PC-9 (cell line): ENCODE results near the gene GREB1L. TPM values are rescaled to one million over a fixed set of nuclear protein-coding genes. Genes with fewer than 3 reads are reported as not detected.

Source experiments
- BruUV-seq: library from RNA; stranded (reverse); fragments of 400-500 nt; replicated peaks from 2 replicates; lab custom pipeline; 2021; lab: Mats Ljungman, UMichigan
- CTCF ChIA-PET: fragments of 300-600 bp; sonication (Branson Sonifier 250); formaldehyde crosslinking; loops from one replicate; lab custom pipeline; 2022; ENCODE audit warnings: antibody characterized with exemption; lab: Charles Lee
- POLR2A ChIA-PET: fragments of 300-600 bp; sonication (Branson Sonifier 250); formaldehyde crosslinking; loops from one replicate; lab custom pipeline; 2022; ENCODE audit warnings: antibody characterized with exemption; ENCODE audit not compliant: unreplicated experiment; lab: Charles Lee
- DNase-seq, 2 experiments: peaks; one replicate each; pipeline versions ENCODE4 v3.0.0 to v3.0.0-alpha.2; 2015 to 2022; ENCODE audit warnings: mixed read lengths in 1 of 2
- H2AFZ ChIP-seq: fragments of 200-600 bp; sonication (generic); 2 replicates; pipeline ENCODE4 v1.8.1; 2017; ENCODE audit warnings: antibody characterized with exemption
- H3F3A ChIP-seq: fragments of 200-600 bp; sonication (generic); 2 replicates; pipeline ENCODE4 v1.8.1; 2017; ENCODE audit warnings: antibody characterized with exemption, mild to moderate bottlenecking, low read depth; ENCODE audit not compliant: insufficient read depth
- H3K27ac ChIP-seq: fragments of 200-600 bp; sonication (generic); 2 replicates; pipeline ENCODE4 v1.6.1; 2016; ENCODE audit warnings: mixed run types
- H3K27me3 ChIP-seq: fragments of 200-600 bp; sonication (generic); 2 replicates; pipeline ENCODE4 v1.6.1; 2016; ENCODE audit warnings: low read depth, mixed run types; ENCODE audit not compliant: insufficient read depth
- H3K36me3 ChIP-seq: fragments of 200-600 bp; sonication (generic); 2 replicates; pipeline ENCODE4 v1.6.1; 2016; ENCODE audit warnings: low read depth, mixed run types
- H3K4me1 ChIP-seq: fragments of 200-600 bp; sonication (generic); replicated peaks from 2 replicates; pipeline ENCODE4 v1.6.1; 2016; ENCODE audit warnings: mixed run types; ENCODE audit not compliant: insufficient read depth
- H3K4me2 ChIP-seq: fragments of 200-600 bp; sonication (generic); 2 replicates; pipeline ENCODE4 v1.6.1; 2017; ENCODE audit warnings: mixed run types
- H3K4me3 ChIP-seq: fragments of 200-600 bp; sonication (generic); 2 replicates; pipeline ENCODE4 v1.6.1; 2016; ENCODE audit warnings: mixed run types
- H3K79me2 ChIP-seq: fragments of 200-600 bp; sonication (generic); 2 replicates; pipeline ENCODE4 v1.6.1; 2017; ENCODE audit warnings: low read depth, mixed run types
- H3K9me2 ChIP-seq: fragments of 200-600 bp; sonication (generic); 2 replicates; pipeline ENCODE4 v1.8.1; 2017; ENCODE audit warnings: mild to moderate bottlenecking; ENCODE audit not compliant: insufficient read depth
- H3K9me3 ChIP-seq: fragments of 200-600 bp; sonication (generic); 2 replicates; pipeline ENCODE4 v1.8.1; 2016; ENCODE audit warnings: low read depth; ENCODE audit not compliant: insufficient read depth
- H4K20me1 ChIP-seq: fragments of 200-600 bp; sonication (generic); 2 replicates; pipeline ENCODE4 v1.8.1; 2017; ENCODE audit not compliant: insufficient read depth
- CTCF ChIP-seq: fragments of 200-600 bp; sonication (generic); conservative IDR thresholded peaks from 2 replicates; pipeline ENCODE4 v1.6.1; 2017; ENCODE audit warnings: mixed run types, antibody characterized with exemption, mild to moderate bottlenecking, moderate library complexity
- EZH2 ChIP-seq: fragments of 200-600 bp; sonication (generic); IDR thresholded peaks from 2 replicates; pipeline ENCODE4 v1.8.0; 2017; ENCODE audit warnings: antibody characterized with exemption, low read depth
- intact Hi-C: fragments of 100-400 bp; cut with micrococcal nuclease; formaldehyde crosslinking; loops from one replicate; pipeline ENCODE4 v1.10.0; 2022; ENCODE audit not compliant: unreplicated experiment
- total RNA-seq: library from RNA; stranded (reverse); gene quantifications from 2 replicates; pipeline ENCODE4 v1.2.3, GENCODE V29; 2021

Gene GREB1L
- total RNA-seq, 1 experiment from 2014 or later: 6.0 TPM

GRCh38 chr18:21449367-21450290 lies 207.6 kb downstream of the GREB1L start:
- ChIA-PET CTCF (interaction anchor here (1.0 kb wide), 1 partner anchor 10 kb away, joined by 4 read pairs; no protein-coding TSS in a partner anchor), POLR2A (interaction anchor here (0.7 kb wide), 1 partner anchor 441 kb away, joined by 4 read pairs; no protein-coding TSS in a partner anchor)
- Histone ChIP-seq H3K27me3 (no peaks in the 10 kb centered on the region), H3K27ac (no peak overlapping the region), H4K20me1 (no peaks in the 10 kb centered on the region), H3K79me2 (no peaks in the 10 kb centered on the region), H3K36me3 (no peaks in the 10 kb centered on the region), H3K9me3 (no peaks in the 10 kb centered on the region), H3F3A (no peaks in the 10 kb centered on the region), H3K4me1 (0 out of 2 replicates have a peak, but pooled peaks cover 4% of the 10 kb centered on the region), H3K9me2 (no peaks in the 10 kb centered on the region), H2AFZ (no peak overlapping the region), H3K4me3 (no peak overlapping the region), H3K4me2 (no peak overlapping the region)
- BruUV-seq: no TSS peak
- intact Hi-C loops: no loop called here
- no peak for TF ChIP-seq EZH2
- TF ChIP-seq CTCF: no peak
- DNase-seq: no peak

GRCh38 chr18:21450503-21450902 lies 208.5 kb downstream of the GREB1L start:
- no peak for DNase-seq
- Histone ChIP-seq H3K27ac (no peak overlapping the region), H2AFZ (no peak overlapping the region), H3K27me3 (no peaks in the 10 kb centered on the region), H3K4me2 (no peak overlapping the region), H3K4me1 (0 out of 2 replicates have a peak, but pooled peaks cover 4% of the 10 kb centered on the region), H4K20me1 (no peaks in the 10 kb centered on the region), H3K36me3 (no peaks in the 10 kb centered on the region), H3K9me2 (no peaks in the 10 kb centered on the region), H3K9me3 (no peaks in the 10 kb centered on the region), H3F3A (no peaks in the 10 kb centered on the region), H3K79me2 (no peaks in the 10 kb centered on the region), H3K4me3 (no peak overlapping the region)
- ChIA-PET POLR2A (no interaction called here), CTCF (no interaction called here)
- intact Hi-C loops: no loop called here
- no TSS peak for BruUV-seq
- TF ChIP-seq EZH2: no peak
- no peak for TF ChIP-seq CTCF

- TF ChIP-seq CTCF (no peak), EZH2 (no peak)
- ChIA-PET CTCF (no interaction called here), POLR2A (no interaction called here)
- no peaks in the 10 kb centered on the region for H3K79me2 ChIP-seq
- no peaks in the 10 kb centered on the region for H3K9me3 ChIP-seq
- intact Hi-C loops: no loop called here
- no peak for DNase-seq
- no peak overlapping the region for H2AFZ ChIP-seq
- no peaks in the 10 kb centered on the region for H3K36me3 ChIP-seq
- no peaks in the 10 kb centered on the region for H3K9me2 ChIP-seq
- no TSS peak for BruUV-seq
- no peak overlapping the region for H3K4me2 ChIP-seq
- H3K27ac ChIP-seq: no peak overlapping the region
- no peaks in the 10 kb centered on the region for H3K27me3 ChIP-seq
- no peak overlapping the region for H3K4me3 ChIP-seq
- 0 out of 2 replicates have a peak, but pooled peaks cover 4% of the 10 kb centered on the region for H3K4me1 ChIP-seq
- no peaks in the 10 kb centered on the region for H3F3A ChIP-seq
- H4K20me1 ChIP-seq: no peaks in the 10 kb centered on the region
Measured at GRCh38 chr18:21450913-21451312, 208.9 kb downstream of the GREB1L start.
